ELF-1 (cell line): Measurements from ENCODE around the gene NPAS3.

Experiments
- DNase-seq: peaks from one replicate; pipeline ENCODE4 v3.0.0-alpha.2; 2016; ENCODE audit warnings: low read depth, low spot score

Gene NPAS3

DNA sequence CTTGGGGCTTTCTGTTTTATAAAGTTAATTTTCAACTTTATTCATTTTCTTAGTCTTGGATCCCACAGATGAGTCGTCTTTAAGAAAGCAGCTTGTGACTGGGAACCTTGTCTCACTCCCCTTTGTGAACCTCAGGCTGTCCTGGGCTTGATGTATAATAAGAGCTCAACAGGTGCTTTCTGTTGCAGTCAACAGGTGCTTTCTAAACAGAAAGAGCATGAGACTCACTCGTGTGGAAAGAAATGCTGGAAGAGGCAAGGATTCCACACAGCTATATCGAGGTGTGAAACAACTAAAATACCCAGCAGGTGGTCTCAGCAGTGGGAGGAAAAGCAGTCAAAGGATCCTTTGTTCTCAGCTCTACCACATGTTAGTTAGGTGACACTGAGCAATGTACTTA is 613.3 kb downstream of the NPAS3 start:
- peak; percentile 9 for DNase-seq

DNA sequence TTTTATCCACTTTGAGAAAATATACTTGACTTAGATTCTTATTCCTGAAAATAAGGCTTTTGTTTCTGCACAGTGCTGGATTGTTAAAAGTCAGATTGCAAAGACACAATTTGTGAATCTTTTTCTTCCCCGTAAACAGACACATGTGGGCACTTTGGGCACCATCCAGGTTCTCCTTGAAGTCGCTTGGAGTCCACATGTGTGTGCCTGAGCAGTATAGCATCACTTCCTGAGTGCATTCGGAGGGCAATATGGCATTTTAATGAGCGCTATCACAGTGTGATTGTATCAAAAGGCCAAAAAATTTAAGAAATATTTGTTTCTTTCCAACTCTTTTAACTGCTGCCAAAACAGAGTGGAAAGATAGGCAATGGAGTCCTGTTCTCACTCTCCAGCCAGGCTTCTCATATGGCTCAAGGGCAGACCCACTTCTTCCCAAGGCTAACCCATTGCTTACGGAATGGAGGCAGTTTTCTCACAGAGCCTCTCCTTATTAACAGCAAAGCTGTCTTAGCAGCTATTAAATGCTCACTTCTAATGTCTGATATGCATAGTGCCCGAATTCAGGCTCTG is 615.1 kb downstream of the NPAS3 start:
- no peak for DNase-seq

GRCh38 chr14:33554988-33555387 is 616.3 kb downstream of the NPAS3 start:
- no peak for DNase-seq

GRCh38 chr14:33555710-33556350 is 617.2 kb downstream of the NPAS3 start:
- no peak for DNase-seq

- DNase-seq: no peak
Measured at GRCh38 chr14:33556382-33557121, 617.9 kb downstream of the NPAS3 start.

- DNase-seq: no peak
Measured at GRCh38 chr14:33560718-33561431, 622.2 kb downstream of the NPAS3 start.

DNA sequence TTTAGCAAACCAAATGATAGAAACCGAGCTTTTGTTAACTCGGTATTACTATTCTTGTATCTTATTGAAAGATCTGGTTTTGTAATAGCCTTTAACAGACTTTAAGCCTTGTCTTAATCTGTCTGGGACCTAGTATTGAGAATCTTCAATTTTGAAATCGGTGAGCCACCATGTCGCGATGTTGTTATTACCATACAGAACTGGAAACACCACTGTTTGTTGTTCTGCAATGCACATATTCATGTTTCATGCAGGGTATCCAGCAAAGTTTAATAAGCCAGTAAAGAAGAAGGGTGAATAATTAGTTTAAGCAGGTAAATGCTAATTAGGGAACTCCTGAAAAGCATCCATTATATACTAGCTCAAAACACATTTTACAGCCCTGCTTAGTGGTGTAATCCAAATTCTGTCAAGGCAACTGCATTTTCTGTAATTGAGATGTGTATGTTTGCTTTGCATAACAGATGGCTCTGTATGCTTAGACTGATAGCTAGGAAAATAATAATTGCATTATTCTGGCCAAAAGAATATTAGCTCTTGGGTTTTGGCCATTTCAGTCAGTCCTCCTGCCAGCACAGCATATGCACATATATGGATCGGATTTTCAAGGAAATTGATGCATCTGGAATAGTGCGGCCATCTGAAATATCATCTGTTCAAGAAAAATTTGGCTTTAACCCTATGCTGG is 623.0 kb downstream of the NPAS3 start:
- no peak for DNase-seq

DNA sequence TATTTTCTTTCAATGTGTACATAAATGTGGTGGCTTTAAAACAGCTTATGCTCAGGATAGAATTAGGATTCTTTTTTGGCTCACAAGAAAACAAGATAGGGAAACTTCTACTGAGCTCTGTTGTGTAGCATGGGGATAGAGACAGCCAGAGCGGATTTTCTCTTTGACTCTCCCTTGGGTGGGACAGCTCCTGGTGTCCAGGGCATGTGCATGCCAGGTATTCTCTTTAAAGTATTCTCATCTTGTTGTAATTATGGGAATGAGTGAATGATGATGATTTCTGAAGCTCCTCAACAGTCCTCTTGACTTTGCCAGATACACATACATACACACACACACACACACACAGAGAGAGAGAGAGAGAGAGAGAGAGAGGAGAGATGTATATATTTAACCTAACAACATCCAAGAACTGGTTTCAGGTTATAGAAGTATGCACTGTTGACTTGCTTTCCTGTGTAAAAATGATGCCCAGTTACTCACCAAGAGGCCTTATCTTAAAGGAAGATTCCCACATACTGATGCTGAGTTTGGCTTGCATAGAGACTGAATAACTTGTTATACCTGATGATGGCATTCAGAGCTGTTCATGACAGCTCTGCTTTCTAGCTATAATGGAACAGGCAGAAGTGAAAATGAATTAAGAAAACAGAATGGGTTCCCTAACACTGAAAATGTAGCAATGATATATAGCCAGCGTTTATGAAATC is 624.7 kb downstream of the NPAS3 start:
- DNase-seq: no peak

DNA sequence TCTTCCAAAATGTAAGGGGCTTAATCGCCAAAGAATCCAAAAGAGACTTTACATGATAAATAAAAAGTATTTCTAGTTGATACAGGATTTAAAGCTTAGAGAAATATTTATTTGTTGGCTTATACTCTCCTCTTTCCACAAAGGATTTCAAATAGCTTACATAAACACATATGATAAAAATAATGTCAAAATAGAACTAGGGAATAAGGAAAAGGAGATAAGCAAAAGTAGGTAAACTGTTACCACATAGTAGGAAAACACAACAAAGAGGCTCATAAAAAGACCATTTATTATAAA is 625.2 kb downstream of the NPAS3 start:
- DNase-seq: no peak

GRCh38 chr14:33564774-33565630 is 626.3 kb downstream of the NPAS3 start:
- peak; percentile 12 for DNase-seq

DNA sequence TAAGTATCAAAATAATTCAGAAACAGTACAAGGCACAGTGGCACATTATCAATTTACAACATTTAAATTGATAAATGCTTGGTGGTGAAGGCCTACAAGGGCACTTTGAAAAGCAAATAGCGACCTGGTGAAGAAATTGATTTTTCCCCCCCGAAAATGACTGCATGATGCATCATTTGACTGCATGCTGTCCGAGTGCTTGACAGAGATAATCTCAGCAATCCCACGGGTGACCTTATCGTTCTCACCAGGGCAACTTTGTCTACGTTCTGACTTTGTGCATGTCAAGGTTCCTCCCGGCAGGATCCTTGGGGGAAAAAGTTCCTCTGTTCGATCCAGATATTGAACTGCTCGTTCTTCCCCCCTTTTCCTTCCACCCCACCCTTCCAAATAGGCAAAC is 627.4 kb downstream of the NPAS3 start:
- no peak for DNase-seq

DNA sequence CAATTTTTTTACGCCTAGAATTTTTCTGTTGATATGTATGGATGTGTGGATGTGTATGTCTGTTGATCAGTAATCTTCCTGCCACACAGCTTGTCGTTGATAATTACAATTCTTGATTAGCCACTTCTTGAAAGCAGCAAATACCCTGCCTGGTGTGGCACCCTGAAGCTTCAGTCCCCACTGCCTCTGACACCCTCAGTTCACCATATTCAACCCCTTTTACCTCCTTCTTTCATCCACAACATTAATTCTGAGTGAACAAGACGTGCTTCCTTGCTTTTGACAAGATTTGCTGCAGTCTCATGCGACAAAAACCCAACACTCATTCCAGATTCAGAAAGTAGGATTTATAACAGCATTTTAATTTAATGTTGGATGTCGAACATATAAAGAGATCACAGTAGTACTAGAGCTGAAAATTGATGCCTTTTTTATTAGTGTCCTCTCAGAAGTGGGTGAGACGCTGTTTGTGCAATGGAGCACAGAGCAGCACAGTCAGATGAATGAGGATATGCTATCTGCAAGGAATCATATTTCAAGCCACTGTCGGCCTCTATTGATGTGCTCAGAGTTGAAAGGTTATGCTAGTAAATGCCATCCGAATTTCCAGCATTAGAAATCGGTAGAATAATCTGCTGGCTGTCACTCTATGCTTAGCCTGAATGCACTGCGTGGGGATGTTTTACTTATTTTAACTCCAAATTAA is 628.5 kb downstream of the NPAS3 start:
- DNase-seq: no peak

DNA sequence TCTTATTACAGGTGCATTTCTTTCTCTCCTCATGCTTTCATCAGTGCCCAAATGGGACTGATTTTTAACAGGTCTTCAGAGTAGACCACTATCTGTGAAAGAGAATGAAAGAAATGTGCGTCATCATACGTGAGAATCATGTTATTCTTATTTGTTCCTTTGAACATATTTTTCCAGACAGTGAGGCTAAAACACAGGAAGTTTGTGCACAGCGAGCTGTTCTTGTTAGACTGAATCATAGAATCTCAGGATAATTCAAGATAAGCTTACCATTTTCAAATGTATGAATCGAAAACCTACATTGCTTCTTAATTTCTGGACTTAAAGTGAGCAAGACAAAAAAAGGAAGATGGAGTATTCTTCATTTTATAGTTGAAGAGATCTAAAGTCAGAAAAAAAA is 629.1 kb downstream of the NPAS3 start:
- no peak for DNase-seq

- no peak for DNase-seq
Measured at GRCh38 chr14:33568935-33569579, 630.4 kb downstream of the NPAS3 start.

- DNase-seq: no peak
Measured at GRCh38 chr14:33569821-33570687, 631.4 kb downstream of the NPAS3 start.

DNA sequence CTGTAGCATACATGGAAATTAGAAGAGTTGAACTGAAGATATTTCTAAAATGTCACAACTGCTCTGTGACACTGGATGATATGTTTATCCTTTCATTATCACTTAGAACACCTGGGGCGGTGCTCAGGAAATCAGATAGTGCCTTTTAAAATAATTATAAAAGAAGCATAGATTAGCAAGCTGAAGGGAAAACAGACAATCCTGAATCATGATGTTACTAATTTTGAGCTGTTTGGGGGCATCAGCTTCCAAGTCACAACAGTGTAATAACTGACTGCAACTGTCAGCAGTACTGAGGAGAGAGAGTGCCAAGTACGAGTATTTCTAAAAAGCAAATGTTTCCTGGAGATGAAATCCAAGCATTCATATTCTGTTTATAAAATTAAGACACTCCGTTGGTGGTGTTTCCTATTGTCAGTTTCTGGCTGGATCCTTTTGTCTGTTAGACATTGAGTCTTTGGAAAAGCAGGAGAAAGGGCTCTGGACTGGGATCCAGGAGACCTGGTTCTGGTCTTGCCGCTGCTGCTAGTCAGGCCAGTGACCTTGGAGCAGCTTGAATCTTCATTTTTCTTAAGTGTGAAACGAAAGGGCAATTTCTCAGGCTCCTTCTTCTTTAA is 632.1 kb downstream of the NPAS3 start:
- no peak for DNase-seq

GRCh38 chr14:33573301-33573880 is 634.7 kb downstream of the NPAS3 start:
- no peak for DNase-seq

DNA sequence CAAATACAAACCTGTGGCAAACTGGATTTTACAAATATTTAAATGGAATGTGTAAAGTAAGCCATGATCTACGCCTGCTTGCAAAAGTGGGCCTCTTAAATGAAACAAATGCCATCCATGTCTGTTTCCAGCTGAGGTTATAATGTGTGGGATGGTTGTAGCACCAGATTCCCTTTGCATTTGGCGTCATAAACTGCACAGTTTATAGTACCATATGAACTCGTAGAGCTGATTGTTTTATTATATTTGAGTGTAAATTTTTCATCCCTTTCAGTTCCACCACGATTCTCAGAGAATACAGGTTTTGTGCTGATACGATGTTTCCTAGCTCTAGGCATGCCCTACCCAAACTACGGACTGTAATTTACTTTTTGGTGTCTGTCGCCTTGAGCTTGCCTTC is 637.3 kb downstream of the NPAS3 start:
- DNase-seq: no peak
